ENCODE results near the gene ABTB1. TPM values are rescaled to one million over a fixed set of nuclear protein-coding genes. Genes with fewer than 3 reads are reported as not detected.

ABTB1 gene
- total RNA-seq (2014; rRNA removed; shearing (Covaris generic)), result 1.5 and 4.7 TPM in 2 replicates

DNA sequence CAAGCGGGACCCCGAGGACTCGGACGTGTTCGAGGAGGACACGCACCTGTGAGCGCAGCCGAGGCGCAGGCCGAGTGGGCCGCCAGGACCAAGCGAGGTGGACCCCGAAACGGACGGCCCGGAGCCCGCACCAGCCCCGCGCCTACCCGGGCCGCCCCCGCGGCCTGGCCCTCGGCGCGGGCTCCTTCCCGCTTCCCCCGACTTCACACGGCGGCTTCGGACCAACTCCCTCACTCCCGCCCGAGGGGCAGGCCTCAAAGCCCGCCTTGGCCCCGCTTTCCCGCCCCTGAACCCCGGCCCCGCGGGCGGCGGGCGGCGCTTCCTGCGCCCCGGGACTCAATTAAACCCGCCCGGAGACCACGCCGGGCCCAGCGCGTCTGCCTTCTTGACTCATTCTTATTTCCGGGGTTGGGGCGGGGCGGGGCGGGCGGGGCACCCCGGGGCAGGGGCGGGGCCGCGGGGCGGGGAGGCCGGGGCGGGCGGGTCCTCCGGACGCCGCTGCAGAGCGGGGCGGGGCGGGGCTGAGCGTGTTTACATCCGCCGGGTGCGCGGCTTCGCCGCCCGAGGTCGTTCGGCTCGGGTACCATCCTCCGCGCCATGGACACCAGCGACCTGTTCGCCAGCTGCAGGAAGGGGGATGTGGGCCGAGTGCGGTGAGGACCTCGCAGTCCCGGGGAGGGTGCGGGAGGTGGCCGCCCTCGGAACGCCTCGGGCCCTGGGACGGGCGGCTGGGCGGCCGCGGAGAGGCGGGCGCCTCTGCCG is at the start of gene ABTB1:
Gene ABTB1, plus strand, starts transcription at position 524 of the 762 bp plus-strand sequence. Its CDS starts 74 bp downstream, at position 598.
- Histone ChIP-seq H3K4me3 (ENCODE audit: insufficient read depth, low read depth, low read length) (peak within 1 kb of the TSS; percentile 79), H3K27me3 (ENCODE audit: control insufficient read depth, insufficient read depth, low read length) (peaks cover 12% of the 10 kb centered on the region; the same call in 1 of the 2 replicates), H3K36me3 (replicated peaks; ENCODE audit: control insufficient read depth, insufficient read depth, low read length) (no peaks in the 10 kb centered on the region)
- peak; percentile 99 for DNase-seq

DNA sequence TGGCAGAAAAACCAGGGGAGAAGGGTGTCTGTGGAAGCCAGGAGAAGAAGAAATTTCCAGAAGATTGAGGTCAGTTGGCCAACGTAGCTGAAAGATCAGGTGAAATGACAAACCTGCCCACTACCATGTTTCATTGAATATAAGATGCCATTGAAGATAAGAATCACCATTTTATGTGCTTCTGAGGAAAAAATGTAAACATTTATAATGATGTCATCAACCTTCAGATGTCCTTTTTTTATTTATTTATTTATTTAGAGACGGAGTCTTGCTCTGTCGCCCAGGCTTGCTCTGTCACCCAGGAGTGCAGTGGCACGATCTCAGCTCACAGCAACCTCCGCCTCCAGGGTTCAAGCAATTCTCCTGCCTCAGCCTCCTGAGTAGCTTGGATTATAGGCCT is 48.7 kb upstream of the ABTB1 start:
- Histone ChIP-seq H3K36me3 (replicated peaks; ENCODE audit: control insufficient read depth, insufficient read depth, low read length) (peaks cover 17% of the 10 kb centered on the region), H3K27me3 (ENCODE audit: control insufficient read depth, insufficient read depth, low read length) (peaks cover 16% of the 10 kb centered on the region)

DNA sequence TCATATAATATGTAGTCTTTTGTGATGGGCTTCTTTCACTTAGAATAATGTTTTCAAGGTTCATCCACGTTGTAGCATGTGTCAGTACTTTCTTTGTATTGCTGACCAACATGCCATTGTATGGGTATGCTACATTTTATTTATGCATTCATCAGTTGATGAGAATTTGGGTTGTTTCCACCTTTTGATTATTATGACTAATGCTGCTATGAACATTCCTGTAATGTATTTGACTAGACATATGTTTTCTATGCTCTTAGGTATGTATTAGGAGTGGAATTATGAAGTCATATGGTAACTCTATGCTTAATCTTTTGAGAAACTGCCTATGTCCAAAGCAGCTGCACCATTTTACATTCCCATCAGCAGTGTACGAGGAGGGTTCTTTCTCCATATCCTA is 46.9 kb upstream of the ABTB1 start:
- Histone ChIP-seq H3K36me3 (replicated peaks; ENCODE audit: control insufficient read depth, insufficient read depth, low read length) (peaks cover 10% of the 10 kb centered on the region), H3K27me3 (ENCODE audit: control insufficient read depth, insufficient read depth, low read length) (peaks cover 26% of the 10 kb centered on the region), H3K4me3 (ENCODE audit: insufficient read depth, low read depth, low read length) (no peak overlapping the region)
- DNase-seq, result no peak

More for the DNA sequence above, 48.7 kb upstream of the ABTB1 start:
- no peak for DNase-seq
- no peak overlapping the region for H3K4me3 ChIP-seq (ENCODE audit: insufficient read depth, low read depth, low read length)

DNA sequence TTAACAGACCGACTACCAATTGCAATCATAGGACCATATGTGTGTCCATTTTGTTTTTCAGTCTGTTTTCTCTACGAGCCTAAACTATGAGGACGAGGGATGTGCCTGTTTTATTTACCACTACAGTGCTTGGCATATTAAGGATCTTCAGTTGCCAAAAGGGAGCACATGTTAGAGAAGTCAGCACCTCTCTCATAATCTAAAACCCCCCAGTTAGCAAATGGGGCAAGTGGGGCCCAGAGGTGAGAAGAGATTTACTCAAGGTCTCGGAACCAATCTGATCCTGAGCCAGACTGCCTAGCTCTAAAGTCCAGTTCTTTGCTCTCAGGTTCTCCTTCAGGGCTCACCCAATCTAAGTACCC is 44.3 kb upstream of the ABTB1 start:
- peaks cover 26% of the 10 kb centered on the region for H3K27me3 ChIP-seq (ENCODE audit: control insufficient read depth, insufficient read depth, low read length)
- H3K36me3 ChIP-seq (replicated peaks; ENCODE audit: control insufficient read depth, insufficient read depth, low read length), result no peaks in the 10 kb centered on the region
- no peak overlapping the region for H3K4me3 ChIP-seq (ENCODE audit: insufficient read depth, low read depth, low read length)
- DNase-seq, result no peak

DNA sequence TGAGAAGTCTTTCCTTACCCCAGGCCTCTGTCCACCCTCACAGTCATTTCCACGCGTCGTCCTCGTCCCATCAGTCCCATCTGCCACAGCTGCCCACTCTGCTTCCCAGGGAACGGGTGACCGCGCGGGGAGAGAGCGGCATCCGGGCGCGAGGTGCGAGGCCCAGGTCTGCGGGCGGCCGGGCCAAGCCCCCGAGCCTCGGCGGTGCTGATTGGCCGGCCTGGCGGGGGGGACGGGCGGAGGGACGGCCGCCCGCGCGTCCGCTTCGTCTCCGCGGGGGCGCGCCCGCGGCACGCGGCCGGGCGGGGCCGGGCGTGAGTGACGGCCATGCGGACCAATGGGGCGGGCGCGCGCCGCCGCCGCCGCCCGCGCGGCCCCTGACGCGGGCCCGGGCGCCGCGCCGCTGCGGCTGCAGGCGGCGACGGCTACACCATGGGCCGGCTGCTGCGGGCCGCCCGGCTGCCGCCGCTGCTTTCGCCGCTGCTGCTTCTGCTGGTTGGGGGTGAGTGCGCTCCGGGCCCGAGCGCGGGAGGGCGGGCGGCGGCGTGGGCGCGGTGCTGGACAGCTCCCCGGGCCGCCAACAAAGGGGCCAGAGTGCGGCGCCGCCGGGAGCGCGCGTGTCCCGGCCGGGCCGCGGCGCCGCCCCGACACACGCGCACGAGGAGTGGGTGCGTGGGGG is 43.8 kb upstream of the ABTB1 start, which contains the start of gene PODXL2:
Gene PODXL2, plus strand, starts transcription at position 398 of the 679 bp plus-strand sequence. Its CDS starts 35 bp downstream, at position 433.
- H3K27me3 ChIP-seq (ENCODE audit: control insufficient read depth, insufficient read depth, low read length), result peaks cover 26% of the 10 kb centered on the region
- DNase-seq, result peak; percentile 99
- H3K36me3 ChIP-seq (replicated peaks; ENCODE audit: control insufficient read depth, insufficient read depth, low read length), result no peaks in the 10 kb centered on the region
- H3K4me3 ChIP-seq (ENCODE audit: insufficient read depth, low read depth, low read length), result peak within 1 kb of the TSS; percentile 47

DNA sequence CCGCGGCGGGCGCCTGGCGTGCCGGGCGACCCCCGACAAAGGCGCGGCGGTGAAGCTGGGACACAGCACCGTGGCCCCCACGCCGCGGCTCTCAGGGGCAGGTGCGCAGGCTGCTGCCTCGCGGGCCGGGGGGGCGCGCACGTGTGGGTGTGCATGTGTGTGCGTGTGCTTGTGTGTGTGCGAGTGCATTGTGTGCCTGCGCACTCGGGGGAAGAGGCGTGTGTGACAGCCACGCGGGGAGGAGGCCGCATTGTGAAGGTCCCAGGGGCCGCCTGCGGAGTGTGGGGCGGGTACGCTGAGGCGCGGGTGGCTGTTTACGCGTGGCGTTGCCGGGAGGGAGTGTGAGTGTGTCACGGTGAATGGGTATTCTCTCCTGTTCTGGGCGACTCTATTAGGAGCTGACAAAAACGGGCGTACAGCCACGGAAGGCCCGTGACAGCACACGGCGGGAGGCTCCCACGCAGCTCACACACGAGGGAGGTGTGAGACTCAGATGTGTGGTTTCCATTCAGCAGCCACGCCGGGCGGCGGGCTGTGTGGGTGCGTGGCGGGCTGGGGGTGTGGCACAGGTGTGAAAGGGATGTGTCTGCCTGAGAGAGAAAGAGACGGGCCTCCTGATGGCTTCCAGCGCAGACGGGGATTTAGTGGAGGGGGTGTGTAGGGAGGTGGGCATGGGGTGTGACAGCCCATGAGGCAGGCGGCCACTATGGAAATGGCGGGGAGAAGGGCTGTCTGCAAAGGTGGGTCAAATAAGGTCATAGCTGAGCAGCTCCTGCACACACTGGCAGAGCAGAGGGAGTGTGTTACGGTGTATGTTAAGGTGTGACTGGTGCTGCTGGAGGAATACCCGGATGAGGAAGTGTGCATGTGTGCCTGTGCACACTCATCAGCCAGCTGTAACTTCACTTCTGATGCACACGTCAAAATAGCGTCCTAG is 43.0 kb upstream of the ABTB1 start:
- DNase-seq, result peak; percentile 69
- peak overlapping the region; percentile 47 for H3K4me3 ChIP-seq (ENCODE audit: insufficient read depth, low read depth, low read length)
- no peaks in the 10 kb centered on the region for H3K36me3 ChIP-seq (replicated peaks; ENCODE audit: control insufficient read depth, insufficient read depth, low read length)
- peaks cover 26% of the 10 kb centered on the region for H3K27me3 ChIP-seq (ENCODE audit: control insufficient read depth, insufficient read depth, low read length)

DNA sequence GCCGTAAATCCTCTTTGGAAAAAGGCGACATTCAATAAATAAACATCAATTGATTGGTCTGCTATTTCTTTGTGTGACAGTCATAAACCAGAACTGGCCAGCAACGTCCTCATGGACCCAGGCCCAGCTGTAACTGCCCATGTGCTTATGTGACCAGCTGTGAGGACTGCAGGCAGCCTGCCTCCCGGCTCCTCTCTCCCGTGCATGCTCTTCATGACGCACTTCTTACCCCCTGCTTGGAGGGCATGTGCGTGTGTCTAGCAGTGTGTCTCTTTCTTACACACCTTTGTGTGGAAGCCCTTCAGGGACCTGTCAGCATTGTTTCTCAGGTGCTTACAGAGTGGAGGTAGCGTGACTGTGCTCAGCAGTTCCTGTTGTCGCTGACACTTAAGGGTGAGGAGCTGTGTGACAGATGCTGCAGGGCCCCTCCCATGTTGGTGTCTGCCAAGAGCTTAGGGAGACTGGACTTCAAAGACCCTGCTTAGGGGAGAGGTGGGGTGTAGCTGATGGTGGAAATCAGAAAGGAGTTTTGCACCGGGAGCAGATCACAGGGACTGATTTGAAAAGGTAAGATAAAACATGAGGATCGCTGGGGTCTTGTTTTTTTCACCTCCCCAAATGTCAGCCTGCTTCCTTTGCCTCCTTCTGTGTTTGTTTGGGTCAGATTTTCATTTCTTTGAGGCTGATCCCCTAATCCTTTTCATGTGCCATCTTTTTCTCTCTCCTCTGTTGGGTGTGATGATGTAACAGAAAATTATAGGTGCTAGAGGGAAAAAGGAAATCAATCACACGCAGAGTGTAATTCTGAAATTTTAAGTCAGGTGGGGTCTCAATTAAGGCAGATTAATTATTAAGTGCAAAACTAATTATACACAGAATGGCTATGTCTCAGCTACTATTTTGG is 41.7 kb upstream of the ABTB1 start:
- DNase-seq, result no peak
- Histone ChIP-seq H3K36me3 (replicated peaks; ENCODE audit: control insufficient read depth, insufficient read depth, low read length) (no peaks in the 10 kb centered on the region), H3K4me3 (ENCODE audit: insufficient read depth, low read depth, low read length) (no peak overlapping the region), H3K27me3 (ENCODE audit: control insufficient read depth, insufficient read depth, low read length) (peaks cover 26% of the 10 kb centered on the region)

DNA sequence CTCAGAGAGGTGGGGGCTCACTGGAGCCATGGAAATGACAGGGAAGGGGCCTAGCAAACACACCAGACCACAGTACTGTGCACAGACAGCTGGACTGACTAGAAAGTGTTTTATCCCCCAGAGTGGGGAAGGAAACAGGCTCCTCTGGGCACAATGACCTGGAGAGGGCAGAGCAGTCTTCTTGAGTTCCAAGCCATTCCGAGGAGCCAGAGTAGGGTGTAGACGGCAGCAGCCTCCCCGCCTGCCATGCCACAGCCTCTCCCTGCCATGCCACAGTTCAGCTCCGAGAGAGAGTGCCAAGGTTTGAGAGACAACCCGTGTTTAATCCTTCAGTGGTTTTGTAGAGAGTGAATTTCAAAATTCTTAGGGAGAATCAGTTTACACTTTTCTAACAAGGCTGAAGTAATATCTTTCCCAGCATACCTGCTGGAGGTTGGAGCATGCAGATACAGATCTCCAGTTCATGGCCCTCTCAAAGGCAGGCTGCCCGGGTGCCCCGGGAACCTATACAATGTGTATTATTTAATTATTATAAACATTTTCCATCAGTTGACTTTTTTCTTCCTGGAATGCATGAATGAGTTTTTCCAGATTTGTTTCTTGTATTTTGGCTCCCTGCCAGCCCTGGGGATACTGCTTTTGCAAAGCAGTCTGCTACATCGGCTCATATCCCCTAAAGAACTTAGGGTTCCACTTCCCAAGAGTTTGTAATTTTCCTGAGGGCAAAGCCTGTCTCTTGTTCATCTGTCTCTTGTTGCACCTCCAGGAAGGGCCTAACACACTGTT is 40.5 kb upstream of the ABTB1 start:
- H3K36me3 ChIP-seq (replicated peaks; ENCODE audit: control insufficient read depth, insufficient read depth, low read length), result no peaks in the 10 kb centered on the region
- H3K4me3 ChIP-seq (ENCODE audit: insufficient read depth, low read depth, low read length), result no peak overlapping the region
- H3K27me3 ChIP-seq (ENCODE audit: control insufficient read depth, insufficient read depth, low read length), result peaks cover 23% of the 10 kb centered on the region
- DNase-seq, result no peak

DNA sequence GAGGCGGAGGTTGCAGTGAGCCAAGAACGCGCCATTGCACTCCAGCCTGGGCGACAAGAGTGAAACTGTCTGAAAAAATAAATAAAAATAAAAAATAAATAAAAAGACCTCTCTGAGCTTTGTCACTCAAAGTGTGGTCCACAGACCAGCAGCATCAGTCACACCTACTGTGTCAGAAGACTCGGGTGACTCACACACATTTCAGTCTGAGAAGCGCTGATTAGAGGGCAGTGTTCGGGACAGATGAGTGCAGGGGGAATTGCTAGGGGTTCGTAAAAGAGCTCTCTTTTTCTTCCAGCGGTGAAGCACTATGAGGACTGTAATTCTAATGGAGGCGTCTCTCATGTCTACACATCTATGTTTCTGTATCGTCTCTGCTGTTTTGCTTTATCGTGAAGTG is 38.1 kb upstream of the ABTB1 start:
- DNase-seq, result no peak
- Histone ChIP-seq H3K27me3 (ENCODE audit: control insufficient read depth, insufficient read depth, low read length) (peaks cover 6% of the 10 kb centered on the region), H3K4me3 (ENCODE audit: insufficient read depth, low read depth, low read length) (no peak overlapping the region), H3K36me3 (replicated peaks; ENCODE audit: control insufficient read depth, insufficient read depth, low read length) (no peaks in the 10 kb centered on the region)

DNA sequence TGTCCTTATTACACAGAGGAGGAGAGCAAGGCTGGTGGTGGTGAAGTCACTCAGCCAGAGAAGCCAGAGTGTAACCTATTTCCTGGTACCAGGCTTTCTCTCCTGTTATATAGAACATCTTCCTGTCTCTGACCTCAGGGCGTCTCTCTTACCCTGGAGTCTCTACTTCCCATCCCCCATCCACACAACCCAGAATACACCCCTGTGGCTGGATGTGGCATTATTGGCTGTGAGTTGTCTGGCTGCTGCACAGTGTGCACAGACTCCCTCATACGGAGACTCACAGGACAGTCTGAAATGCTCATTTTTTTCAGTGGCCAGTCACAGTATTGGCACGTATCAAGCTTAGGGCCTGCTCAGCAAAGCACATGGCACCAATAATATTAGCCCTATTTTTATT is 35.2 kb upstream of the ABTB1 start:
- Histone ChIP-seq H3K36me3 (replicated peaks; ENCODE audit: control insufficient read depth, insufficient read depth, low read length) (no peaks in the 10 kb centered on the region; the same call in 1 of the 2 replicates), H3K4me3 (ENCODE audit: insufficient read depth, low read depth, low read length) (no peak overlapping the region), H3K27me3 (ENCODE audit: control insufficient read depth, insufficient read depth, low read length) (no peaks in the 10 kb centered on the region)
- DNase-seq, result no peak

DNA sequence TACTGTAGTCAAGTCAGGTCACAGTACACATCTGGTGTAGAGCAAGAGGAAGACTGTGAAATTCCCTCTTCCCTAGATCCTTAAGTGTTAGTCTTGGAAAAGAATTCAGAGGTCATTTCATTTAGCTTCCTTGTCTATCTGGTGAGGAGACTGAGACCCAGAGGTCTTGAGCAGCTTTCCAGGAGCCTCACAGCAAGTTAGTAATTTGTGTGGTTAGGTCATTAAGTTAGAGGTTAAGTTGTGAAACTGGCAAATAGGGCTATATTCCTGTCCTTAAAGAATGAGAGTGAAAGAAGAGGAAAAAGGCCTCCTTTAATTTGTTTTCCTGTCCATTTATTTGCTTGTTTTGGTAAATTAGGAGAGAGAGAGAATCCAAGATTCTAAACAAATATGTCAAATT is 34.8 kb upstream of the ABTB1 start:
- DNase-seq, result no peak
- Histone ChIP-seq H3K27me3 (ENCODE audit: control insufficient read depth, insufficient read depth, low read length) (no peaks in the 10 kb centered on the region), H3K36me3 (replicated peaks; ENCODE audit: control insufficient read depth, insufficient read depth, low read length) (no peaks in the 10 kb centered on the region; the same call in 1 of the 2 replicates), H3K4me3 (ENCODE audit: insufficient read depth, low read depth, low read length) (no peak overlapping the region)

DNA sequence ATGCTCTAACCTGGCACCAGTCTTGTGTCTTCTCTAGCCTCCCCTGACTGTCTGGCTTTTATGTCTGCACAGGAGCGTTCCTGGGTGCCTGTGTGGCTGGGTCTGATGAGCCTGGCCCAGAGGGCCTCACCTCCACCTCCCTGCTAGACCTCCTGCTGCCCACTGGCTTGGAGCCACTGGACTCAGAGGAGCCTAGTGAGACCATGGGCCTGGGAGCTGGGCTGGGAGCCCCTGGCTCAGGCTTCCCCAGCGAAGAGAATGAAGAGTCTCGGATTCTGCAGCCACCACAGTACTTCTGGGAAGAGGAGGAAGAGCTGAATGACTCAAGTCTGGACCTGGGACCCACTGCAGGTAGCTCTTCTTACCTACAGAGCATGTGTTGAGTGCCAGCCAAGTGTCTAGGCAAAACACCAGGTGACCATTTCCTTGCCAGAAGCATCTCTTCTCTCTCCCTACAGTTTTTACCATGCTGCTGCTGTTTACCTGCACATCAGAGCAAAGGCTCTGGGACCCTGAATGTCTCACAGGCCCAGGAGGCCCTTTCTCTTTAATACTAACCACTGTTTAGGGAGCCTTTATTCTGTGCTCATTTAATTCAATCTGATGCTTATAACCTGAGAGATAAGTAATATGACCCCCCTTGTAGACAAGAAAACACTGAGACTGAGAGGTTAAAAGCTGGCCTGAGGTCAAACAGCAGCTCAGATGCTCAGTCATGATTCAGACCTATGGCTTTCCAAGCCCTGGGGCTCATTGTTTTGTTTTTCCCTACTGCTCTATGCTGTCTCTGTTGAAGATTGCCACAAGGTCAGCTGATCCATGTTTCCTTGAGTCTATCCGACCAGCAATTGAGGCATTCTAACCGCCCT is 33.3 kb upstream of the ABTB1 start:
- DNase-seq, result no peak

More for the DNA sequence above, 33.3 kb upstream of the ABTB1 start:
- Histone ChIP-seq H3K4me3 (ENCODE audit: insufficient read depth, low read depth, low read length) (no peak overlapping the region), H3K36me3 (replicated peaks; ENCODE audit: control insufficient read depth, insufficient read depth, low read length) (no peaks in the 10 kb centered on the region; the same call in 1 of the 2 replicates), H3K27me3 (ENCODE audit: control insufficient read depth, insufficient read depth, low read length) (no peaks in the 10 kb centered on the region)
